Peyer's patch (tissue), 4 donors: Measurements from ENCODE around the gene ART3. TPM values are rescaled to one million over a fixed set of nuclear protein-coding genes. Genes with fewer than 3 reads are reported as not detected.

Experiments used
- DNase-seq, 3 donors: peaks; one replicate each; pipeline ENCODE4 v3.0.0-alpha.2; 2017 to 2019
- H3K27ac ChIP-seq, 4 donors: fragments of 200-600 bp; sonication (generic); one replicate each; pipeline ENCODE4 v1.5.1; 2016 to 2019
- H3K27me3 ChIP-seq, 2 donors: fragments of 200-600 bp; sonication (generic); one replicate each; pipeline ENCODE4 v1.5.1; 2019
- H3K36me3 ChIP-seq, 3 donors: fragments of 200-600 bp; sonication (generic); one replicate each; pipeline ENCODE4 v1.5.1; 2016 to 2019
- H3K4me1 ChIP-seq, 4 donors: fragments of 200-600 bp; sonication (generic); one replicate each; pipeline ENCODE4 v1.5.1; 2016 to 2019
- H3K4me3 ChIP-seq, 4 donors: fragments of 200-600 bp; sonication (generic); 1 replicate in 3 of 4; 2 replicates in 1 of 4; pipeline ENCODE4 v1.5.1; 2016 to 2019; ENCODE audit warnings: mild to moderate bottlenecking in 1 of 4
- H3K9me3 ChIP-seq, 4 donors: fragments of 200-600 bp; sonication (generic); one replicate each; pipeline ENCODE4 v1.5.1; 2016 to 2019; ENCODE audit warnings: mild to moderate bottlenecking in 1 of 4
- POLR2A ChIP-seq, 2 donors: fragments of 450-650 bp; IDR thresholded peaks; one replicate each; pipeline ENCODE4 v1.5.1; 2017; ENCODE audit warnings: antibody characterized with exemption in 2 of 2, mild to moderate bottlenecking in 2 of 2, moderate library complexity in 2 of 2
- total RNA-seq, 4 donors: library from RNA; depleted of rRNA; stranded (reverse); fragments of >200 nt; gene quantifications; one replicate each; pipeline ENCODE4 v1.1.0, GENCODE V29; 2016
- TF ChIP-seq, protein P1 (sequence below), 6 experiments: fragments of 450-650 bp in 4 of 6; fragments of 200-600 bp in 2 of 6; sonication (generic) in 1 of 6; IDR thresholded peaks; one replicate each; pipeline ENCODE4 v1.5.1; 2017 to 2019; ENCODE audit warnings: antibody characterized with exemption in 6 of 6, mild to moderate bottlenecking in 3 of 6, moderate library complexity in 1 of 6

ART3 gene
- total RNA-seq, 4 donors from 2014 or later: 0.85 TPM; not detected in 3

DNA sequence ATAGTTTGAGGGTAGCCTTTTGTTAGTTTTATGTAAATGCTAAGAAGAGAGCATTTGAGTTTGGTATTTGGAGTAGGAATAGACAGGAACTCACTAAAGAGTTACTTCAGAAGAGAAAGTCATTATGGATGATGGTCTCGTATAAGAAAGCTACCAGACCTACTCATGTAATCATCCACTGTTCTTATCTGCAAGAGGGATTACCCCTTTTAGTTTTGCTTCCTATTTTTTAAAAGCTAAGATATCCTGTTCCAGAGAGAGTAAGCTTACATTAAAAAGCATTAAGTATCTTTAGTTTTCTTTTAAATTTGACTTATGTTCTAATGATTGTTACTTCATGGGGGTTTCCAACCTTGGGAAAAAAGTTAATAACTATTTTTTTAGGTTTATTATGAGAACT is 12.5 kb upstream of the ART3 start:
- no peak for DNase-seq
- TF ChIP-seq POLR2A (IDR thresholded peaks at IDR 0.05): no peak
- TF ChIP-seq, protein P1, sequence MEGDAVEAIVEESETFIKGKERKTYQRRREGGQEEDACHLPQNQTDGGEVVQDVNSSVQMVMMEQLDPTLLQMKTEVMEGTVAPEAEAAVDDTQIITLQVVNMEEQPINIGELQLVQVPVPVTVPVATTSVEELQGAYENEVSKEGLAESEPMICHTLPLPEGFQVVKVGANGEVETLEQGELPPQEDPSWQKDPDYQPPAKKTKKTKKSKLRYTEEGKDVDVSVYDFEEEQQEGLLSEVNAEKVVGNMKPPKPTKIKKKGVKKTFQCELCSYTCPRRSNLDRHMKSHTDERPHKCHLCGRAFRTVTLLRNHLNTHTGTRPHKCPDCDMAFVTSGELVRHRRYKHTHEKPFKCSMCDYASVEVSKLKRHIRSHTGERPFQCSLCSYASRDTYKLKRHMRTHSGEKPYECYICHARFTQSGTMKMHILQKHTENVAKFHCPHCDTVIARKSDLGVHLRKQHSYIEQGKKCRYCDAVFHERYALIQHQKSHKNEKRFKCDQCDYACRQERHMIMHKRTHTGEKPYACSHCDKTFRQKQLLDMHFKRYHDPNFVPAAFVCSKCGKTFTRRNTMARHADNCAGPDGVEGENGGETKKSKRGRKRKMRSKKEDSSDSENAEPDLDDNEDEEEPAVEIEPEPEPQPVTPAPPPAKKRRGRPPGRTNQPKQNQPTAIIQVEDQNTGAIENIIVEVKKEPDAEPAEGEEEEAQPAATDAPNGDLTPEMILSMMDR (IDR thresholded peaks at IDR 0.05): no peak
- H3K27me3 ChIP-seq: no peaks in the 10 kb centered on the region
- no peaks in the 10 kb centered on the region for H3K9me3 ChIP-seq
- no peak overlapping the region for H3K27ac ChIP-seq
- H3K4me3 ChIP-seq: no peak overlapping the region
- peaks cover 0 to 7% (median 0%) of the 10 kb centered on the region in 4 donors for H3K4me1 ChIP-seq
- no peaks in the 10 kb centered on the region for H3K36me3 ChIP-seq

DNA sequence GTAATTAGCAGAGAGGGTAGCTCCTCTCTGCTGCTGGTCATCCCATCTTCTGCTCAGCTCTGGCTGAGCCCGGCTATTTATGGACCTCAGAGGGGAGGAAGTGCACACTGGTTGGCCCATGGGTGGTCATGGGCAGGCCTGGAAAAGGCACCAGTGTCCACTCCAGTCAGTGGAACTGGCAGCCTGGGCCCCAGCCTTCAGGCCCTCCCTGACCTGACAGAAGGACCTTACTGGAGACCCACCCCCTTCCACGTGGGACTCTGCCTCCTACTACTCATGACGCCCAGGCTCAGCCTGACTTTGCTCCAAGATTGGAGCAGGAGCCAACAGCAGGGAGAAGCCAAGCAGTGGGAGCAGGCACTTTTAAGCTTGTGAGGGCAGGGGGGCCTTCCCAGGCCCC is 8.0 kb upstream of the ART3 start:
- Histone ChIP-seq H3K27ac (no peak overlapping the region), H3K27me3 (no peaks in the 10 kb centered on the region), H3K4me1 (no peaks in the 10 kb centered on the region), H3K36me3 (no peaks in the 10 kb centered on the region), H3K4me3 (no peak overlapping the region), H3K9me3 (no peaks in the 10 kb centered on the region)
- TF ChIP-seq POLR2A (IDR thresholded peaks at IDR 0.05): no peak
- TF ChIP-seq, protein P1 (IDR thresholded peaks at IDR 0.05): no peak
- DNase-seq: no peak

DNA sequence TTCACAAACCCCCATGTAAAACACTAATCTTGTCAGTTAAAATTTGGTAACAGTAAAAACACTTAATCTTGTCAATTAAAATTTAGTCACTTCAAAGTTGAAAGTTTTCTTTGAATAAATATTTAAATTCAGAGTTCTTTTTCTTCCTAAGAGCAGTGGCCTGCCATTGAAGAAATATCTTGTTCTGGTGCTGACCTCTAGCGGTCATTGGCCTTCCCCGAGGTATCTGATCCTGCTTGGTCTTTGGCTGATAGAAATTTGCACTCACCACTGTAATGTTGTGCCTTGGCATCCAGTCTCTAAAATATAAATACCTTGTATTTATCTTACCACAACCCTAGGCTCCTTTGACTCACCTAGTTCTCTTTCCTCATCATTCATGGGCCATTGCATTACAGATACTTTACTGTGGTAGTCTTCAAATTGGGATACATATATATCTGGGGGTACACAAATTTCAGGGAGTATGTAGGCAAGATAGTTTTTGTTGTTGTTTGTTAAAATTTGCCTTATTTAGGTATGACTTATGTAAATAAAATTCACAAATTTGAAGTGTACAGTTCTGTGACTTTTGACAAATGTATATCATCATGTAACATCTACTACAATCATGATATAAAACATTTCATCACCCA is 6.7 kb upstream of the ART3 start:
- H3K4me3 ChIP-seq: no peak overlapping the region
- no peaks in the 10 kb centered on the region for H3K9me3 ChIP-seq
- no peaks in the 10 kb centered on the region for H3K4me1 ChIP-seq
- DNase-seq: peak; percentile 61 to 92 (median 77)
- H3K36me3 ChIP-seq: no peaks in the 10 kb centered on the region
- no peak overlapping the region for H3K27ac ChIP-seq
- no peaks in the 10 kb centered on the region for H3K27me3 ChIP-seq
- TF ChIP-seq, protein P1 (IDR thresholded peaks at IDR 0.05): peak; percentile 53 to 90 (median 81)
- TF ChIP-seq POLR2A (IDR thresholded peaks at IDR 0.05): no peak

DNA sequence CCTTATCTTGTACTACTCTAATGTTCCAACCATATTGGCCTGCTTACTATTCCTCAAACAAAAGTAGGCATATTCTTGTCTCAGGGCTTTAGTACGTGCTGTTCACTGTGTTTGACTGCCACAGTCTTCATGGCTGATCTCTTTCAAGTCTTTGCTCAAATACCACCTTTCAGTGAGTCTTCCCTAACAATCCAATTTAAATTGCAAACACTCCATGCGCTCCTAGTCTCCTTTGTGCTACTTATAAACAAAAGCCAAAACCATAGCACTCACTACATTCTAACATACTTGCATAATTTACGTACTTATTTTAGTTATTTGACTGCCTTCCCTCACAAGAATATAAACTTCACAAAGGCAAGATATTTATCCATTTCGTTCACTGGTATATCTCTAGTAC is 1.7 kb upstream of the ART3 start:
- Histone ChIP-seq H3K9me3 (no peaks in the 10 kb centered on the region), H3K27ac (no peak overlapping the region), H3K4me3 (no peak overlapping the region), H3K36me3 (no peaks in the 10 kb centered on the region), H3K27me3 (no peaks in the 10 kb centered on the region), H3K4me1 (no peaks in the 10 kb centered on the region)
- DNase-seq: no peak
- TF ChIP-seq, protein P1 (IDR thresholded peaks at IDR 0.05): no peak
- no peak for TF ChIP-seq POLR2A (IDR thresholded peaks at IDR 0.05)

DNA sequence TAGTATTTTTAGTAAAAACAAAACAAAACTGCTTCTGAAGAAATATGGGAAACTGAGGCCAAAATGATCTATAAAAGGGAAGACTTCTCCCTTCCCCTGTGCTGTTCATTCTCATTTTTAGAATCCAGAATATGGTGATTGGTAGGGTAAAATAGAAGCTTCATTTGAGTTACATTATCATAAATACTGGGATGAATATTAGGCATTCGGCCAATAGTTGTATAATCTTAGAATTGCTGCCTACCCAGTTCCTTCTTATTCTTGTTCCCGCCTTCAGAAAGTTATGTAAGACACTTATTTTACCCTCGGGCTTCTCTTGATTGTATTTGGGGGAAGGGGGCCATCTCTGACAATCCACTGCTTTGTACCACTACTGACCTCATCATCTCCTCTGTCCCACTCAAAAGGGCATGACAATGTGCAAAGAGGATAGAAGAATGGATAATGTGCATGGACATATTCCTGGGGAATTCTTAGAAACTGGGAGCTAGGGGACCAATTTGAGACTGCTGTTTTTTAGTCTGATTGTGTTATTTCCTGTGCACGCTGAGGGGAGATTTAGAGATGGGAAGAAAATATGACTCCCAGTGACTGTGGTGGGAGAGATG is 588 bp downstream of the ART3 start:
- TF ChIP-seq, protein P1 (IDR thresholded peaks at IDR 0.05): no peak
- no peak for TF ChIP-seq POLR2A (IDR thresholded peaks at IDR 0.05)
- Histone ChIP-seq H3K4me1 (no peaks in the 10 kb centered on the region), H3K9me3 (no peaks in the 10 kb centered on the region), H3K27ac (no peak overlapping the region), H3K4me3 (no peak overlapping the region), H3K36me3 (no peaks in the 10 kb centered on the region), H3K27me3 (no peaks in the 10 kb centered on the region)
- no peak for DNase-seq
